H1 (cell line): Measurements from ENCODE around the gene ST8SIA5. TPM values are rescaled to one million over a fixed set of nuclear protein-coding genes. Genes with fewer than 3 reads are reported as not detected.

Source experiments
- CTCF ChIA-PET: fragments of 300-600 bp; sonication (Branson Sonifier 250); formaldehyde crosslinking; loops from one replicate; lab custom pipeline; 2021; ENCODE audit not compliant: partially characterized antibody; lab: Charles Lee
- POLR2A ChIA-PET: fragments of 300-600 bp; sonication (Branson Sonifier 250); formaldehyde crosslinking; loops from one replicate; lab custom pipeline; 2021; ENCODE audit warnings: inconsistent platforms; ENCODE audit not compliant: partially characterized antibody; lab: Charles Lee
- DNase-seq, 2 experiments: peaks; one replicate each; pipeline versions ENCODE4 v3.0.0 to v3.0.0-alpha.2; 2010 to 2022; ENCODE audit warnings: low spot score in 2 of 2, low read depth in 1 of 2, mixed read lengths in 1 of 2
- FAIRE-seq: peaks from 2 replicates; lab custom pipeline; 2011; peaks lifted over from hg19 to GRCh38; lab: Jason Lieb, UNC
- H2AFZ ChIP-seq: 2 replicates; pipeline ENCODE4 v1.8.1; 2012; ENCODE audit warnings: low read length, inconsistent platforms
- H2AK5ac ChIP-seq: 2 replicates; pipeline ENCODE4 v1.6.1; 2013; ENCODE audit warnings: low read depth, low read length
- H2BK120ac ChIP-seq: replicated peaks from 2 replicates; pipeline ENCODE3; 2013; ENCODE audit warnings: low read depth, low read length, inconsistent platforms
- H2BK12ac ChIP-seq: 2 replicates; pipeline ENCODE4 v1.6.1; 2013; ENCODE audit warnings: low read depth, low read length
- H2BK15ac ChIP-seq: 2 replicates; pipeline ENCODE4 v1.6.1; 2013; ENCODE audit warnings: low read length
- H2BK20ac ChIP-seq: 2 replicates; pipeline ENCODE4 v1.6.1; 2013; ENCODE audit warnings: low read length
- H2BK5ac ChIP-seq: 2 replicates; pipeline ENCODE4 v1.6.1; 2013; ENCODE audit warnings: low read depth, low read length
- H3K14ac ChIP-seq: 2 replicates; pipeline ENCODE4 v1.6.1; 2013; ENCODE audit warnings: inconsistent platforms; ENCODE audit not compliant: insufficient read length
- H3K18ac ChIP-seq: 2 replicates; pipeline ENCODE4 v1.6.1; 2013; ENCODE audit warnings: low read length; ENCODE audit errors: extremely low read depth
- H3K23ac ChIP-seq: 2 replicates; pipeline ENCODE4 v1.6.1; 2013; ENCODE audit warnings: inconsistent platforms; ENCODE audit not compliant: insufficient read length
- H3K23me2 ChIP-seq: 2 replicates; pipeline ENCODE4 v1.6.1; 2013; ENCODE audit warnings: low read depth, low read length
- H3K27ac ChIP-seq: 2 replicates; pipeline ENCODE4 v1.6.1; 2011; ENCODE audit warnings: low read depth, low read length, inconsistent platforms
- H3K27me3 ChIP-seq, 4 experiments: replicated peaks in 1 of 4; 1 replicate in 1 of 4; 2 replicates in 3 of 4; pipeline versions ENCODE4 v1.6.1 to v1.8.1; 2011 to 2013; ENCODE audit warnings: low read length in 3 of 4, mild to moderate bottlenecking in 3 of 4, inconsistent platforms in 2 of 4, mixed read lengths in 2 of 4, moderate library complexity in 1 of 4; ENCODE audit not compliant: control insufficient read depth in 3 of 4, insufficient read depth in 3 of 4; ENCODE audit errors: extremely low read depth in 1 of 4
- H3K36me3 ChIP-seq, 4 experiments: 2 replicates each; pipeline versions ENCODE4 v1.6.1 to v1.8.1; 2011 to 2013; ENCODE audit warnings: mild to moderate bottlenecking in 4 of 4, low read length in 3 of 4, moderate library complexity in 2 of 4, control low read depth in 1 of 4, inconsistent platforms in 1 of 4; ENCODE audit not compliant: insufficient read depth in 4 of 4, control insufficient read depth in 2 of 4
- H3K4ac ChIP-seq: replicated peaks from 2 replicates; pipeline ENCODE3; 2013; ENCODE audit warnings: low read length, low read depth, mixed read lengths, inconsistent platforms; ENCODE audit not compliant: insufficient read length
- H3K4me1 ChIP-seq, 4 experiments: replicated peaks in 1 of 4; 1 replicate in 1 of 4; 2 replicates in 3 of 4; pipeline versions ENCODE4 v1.6.1 to v1.8.1; 2011 to 2013; ENCODE audit warnings: low read length in 3 of 4, inconsistent platforms in 2 of 4, mixed read lengths in 1 of 4; ENCODE audit not compliant: insufficient read depth in 4 of 4, control insufficient read depth in 3 of 4
- H3K4me2 ChIP-seq, 2 experiments: 2 replicates each; pipeline versions ENCODE4 v1.6.1 to v1.8.1; 2011 to 2013; ENCODE audit warnings: low read depth in 2 of 2, low read length in 2 of 2, control low read depth in 1 of 2, inconsistent platforms in 1 of 2, mild to moderate bottlenecking in 1 of 2; ENCODE audit not compliant: insufficient read depth in 1 of 2
- H3K4me3 ChIP-seq, 4 experiments: fragments of 200-600, 300-600 bp in 1 of 4; sonication (generic), shearing (Covaris generic), sonication (Bioruptor Twin) in 1 of 4; 2 replicates each; pipeline versions ENCODE4 v1.5.1 to v1.8.1; 2011 to 2016; ENCODE audit warnings: low read length in 4 of 4, low read depth in 3 of 4, control low read depth in 2 of 4, inconsistent platforms in 2 of 4, mild to moderate bottlenecking in 2 of 4, mixed read lengths in 1 of 4, moderate library complexity in 1 of 4; ENCODE audit not compliant: insufficient read depth in 2 of 4; ENCODE audit errors: extremely low read depth in 1 of 4
- H3K56ac ChIP-seq: replicated peaks from 2 replicates; pipeline ENCODE3; 2013; ENCODE audit warnings: low read depth, mild to moderate bottlenecking, mixed read lengths, low read length, inconsistent platforms; ENCODE audit not compliant: insufficient read length
- H3K79me1 ChIP-seq: 2 replicates; pipeline ENCODE4 v1.6.1; 2013; ENCODE audit warnings: low read depth, low read length, control low read depth
- H3K79me2 ChIP-seq, 2 experiments: 2 replicates each; pipeline versions ENCODE4 v1.6.1 to v1.8.1; 2012 to 2013; ENCODE audit warnings: low read length in 2 of 2, mild to moderate bottlenecking in 2 of 2, inconsistent platforms in 1 of 2; ENCODE audit not compliant: insufficient read depth in 2 of 2, control insufficient read depth in 1 of 2
- H3K9ac ChIP-seq, 4 experiments: replicated peaks in 1 of 4; 1 replicate in 1 of 4; 2 replicates in 3 of 4; pipeline versions ENCODE4 v1.6.1 to v1.8.1; 2011 to 2013; ENCODE audit warnings: low read depth in 3 of 4, low read length in 3 of 4, control low read depth in 2 of 4, mild to moderate bottlenecking in 2 of 4, moderate library complexity in 2 of 4, inconsistent platforms in 1 of 4; ENCODE audit errors: extremely low read depth in 1 of 4
- H3K9me3 ChIP-seq, 2 experiments: 2 replicates each; pipeline versions ENCODE4 v1.6.1 to v1.8.1; 2012 to 2013; ENCODE audit warnings: mild to moderate bottlenecking in 2 of 2, moderate library complexity in 2 of 2, control low read depth in 1 of 2, inconsistent platforms in 1 of 2, low read depth in 1 of 2, low read length in 1 of 2, mixed read lengths in 1 of 2; ENCODE audit not compliant: insufficient read depth in 2 of 2
- H4K20me1 ChIP-seq, 2 experiments: replicated peaks in 1 of 2; 2 replicates each; pipeline versions ENCODE3 to v1.8.1; 2011 to 2013; ENCODE audit warnings: inconsistent platforms in 2 of 2, low read length in 2 of 2, mild to moderate bottlenecking in 1 of 2; ENCODE audit not compliant: insufficient read depth in 2 of 2, control insufficient read depth in 1 of 2
- H4K5ac ChIP-seq: 2 replicates; pipeline ENCODE4 v1.6.1; 2013; ENCODE audit warnings: low read length, low read depth, mixed read lengths, inconsistent platforms; ENCODE audit not compliant: insufficient read length
- H4K8ac ChIP-seq: 2 replicates; pipeline ENCODE4 v1.8.0; 2013; ENCODE audit warnings: mild to moderate bottlenecking, moderate library complexity, low read length, inconsistent platforms; ENCODE audit not compliant: insufficient read depth; ENCODE audit errors: extremely low read depth
- H4K91ac ChIP-seq: replicated peaks from 2 replicates; pipeline ENCODE3; 2013; ENCODE audit warnings: low read length, mixed read lengths, inconsistent platforms; ENCODE audit not compliant: insufficient read length
- ASH2L ChIP-seq: fragments of 200-600, 300-600 bp; sonication (generic); IDR thresholded peaks from one replicate; pipeline ENCODE4 v1.7.1; 2017; ENCODE audit warnings: low read length
- CEBPB ChIP-seq: IDR thresholded peaks from 2 replicates; pipeline ENCODE4 v1.6.1; 2012; ENCODE audit warnings: low read depth, low read length
- CHD1 ChIP-seq: IDR thresholded peaks from 2 replicates; pipeline ENCODE4 v1.6.1; 2012; ENCODE audit warnings: low read depth, low read length, improper control_type of control experiment
- CTBP2 ChIP-seq: IDR thresholded peaks from 2 replicates; pipeline ENCODE4 v1.7.0; 2011; ENCODE audit warnings: borderline replicate concordance, mild to moderate bottlenecking, moderate library complexity, mixed read lengths, low read length; ENCODE audit not compliant: insufficient read depth, insufficient read length
- CTCF ChIP-seq, 3 experiments: IDR thresholded peaks; 1 replicate in 2 of 3; 2 replicates in 1 of 3; pipeline versions ENCODE4 v1.5.1 to v1.6.1; 2011; ENCODE audit warnings: low read length in 3 of 3, mild to moderate bottlenecking in 3 of 3, inconsistent platforms in 2 of 3, low read depth in 1 of 3, moderate library complexity in 1 of 3; ENCODE audit not compliant: insufficient read depth in 1 of 3; ENCODE audit errors: control extremely low read depth in 1 of 3
- EP300 ChIP-seq, 2 experiments: IDR thresholded peaks; 1 replicate in 1 of 2; 2 replicates in 1 of 2; pipeline ENCODE4 v1.6.1; 2011 to 2012; ENCODE audit warnings: low read depth in 2 of 2, low read length in 2 of 2, mild to moderate bottlenecking in 2 of 2, borderline replicate concordance in 1 of 2, inconsistent platforms in 1 of 2, moderate library complexity in 1 of 2
- GABPA ChIP-seq: IDR thresholded peaks from 2 replicates; pipeline ENCODE4 v1.6.1; 2011; ENCODE audit warnings: mild to moderate bottlenecking, low read length, moderate library complexity, borderline replicate concordance; ENCODE audit not compliant: insufficient read depth
- GTF2F1 ChIP-seq: IDR thresholded peaks from 2 replicates; pipeline ENCODE4 v1.6.1; 2012; ENCODE audit warnings: low read depth, low read length, improper control_type of control experiment, borderline replicate concordance
- NANOG ChIP-seq: IDR thresholded peaks from 2 replicates; pipeline ENCODE4 v1.6.1; 2011; ENCODE audit warnings: low read length, low read depth, mild to moderate bottlenecking, inconsistent platforms; ENCODE audit not compliant: insufficient read depth, poor library complexity, severe bottlenecking
- POLR2A ChIP-seq, 2 experiments: IDR thresholded peaks; 1 replicate in 1 of 2; 2 replicates in 1 of 2; pipeline ENCODE4 v1.6.1; 2011; ENCODE audit warnings: low read depth in 2 of 2, low read length in 2 of 2, mild to moderate bottlenecking in 2 of 2; ENCODE audit errors: control extremely low read depth in 1 of 2
- POLR2AphosphoS5 ChIP-seq: IDR thresholded peaks from 2 replicates; pipeline ENCODE4 v1.6.1; 2011; ENCODE audit warnings: low read depth, low read length
- TBP ChIP-seq: IDR thresholded peaks from 2 replicates; pipeline ENCODE4 v1.6.1; 2011; ENCODE audit warnings: low read depth, low read length, improper control_type of control experiment
- WGBS, 2 experiments: shearing (Covaris generic) in 1 of 2; methylation state at CpG; one replicate each; pipeline versions ENCODE4 v1.1.6 to v1.1.7; 2013 to 2015; ENCODE audit warnings: low lambda C conversion rate in 2 of 2, mixed read lengths in 2 of 2, inconsistent platforms in 1 of 2, low coverage in 1 of 2, missing lambda C conversion rate in 1 of 2; ENCODE audit not compliant: insufficient replicate concordance in 2 of 2, insufficient coverage in 1 of 2, insufficient read length in 1 of 2; ENCODE audit errors: extremely low coverage in 1 of 2, missing lambda C conversion rate in 1 of 2; 5-methylcytosine and 5-hydroxymethylcytosine counted together
- polyA plus RNA-seq, 7 experiments: library from polyadenylated mRNA; depleted of rRNA in 3 of 7; stranded (reverse) in 5 of 7; unstranded in 2 of 7; fragments of >200 nt in 5 of 7; fragments of 200-250 nt in 2 of 7; gene quantifications; 1 replicate in 5 of 7; 2 replicates in 1 of 7; 4 replicates in 1 of 7; pipeline versions ENCODE4 v1.2.1 to v1.2.3, GENCODE V29; 2011 to 2013; ENCODE audit warnings: missing spikeins in 2 of 7, mixed read lengths in 2 of 7
- total RNA-seq: library from RNA; stranded (reverse); fragmentation: NEBNext Ultra II Directional; extraction: Animal tissue kit (Norgen Biotek cat#: 25700); gene quantifications from 2 replicates; pipeline ENCODE4 v1.2.1, GENCODE V29; 2021

ST8SIA5 gene
- total and polyA plus RNA-seq, 2 of the 8 experiments (the other 6 are each of a cell fraction or from before 2014, with no cell fraction given) = 2.4 to 6.3 TPM

GRCh38 chr18:46787674-46788073 is 30.8 kb upstream of the ST8SIA5 start:
- Histone ChIP-seq H3K27me3 (no peaks in the 10 kb centered on the region), H3K4me3 (no peak overlapping the region), H2BK120ac (no peak overlapping the region), H2BK12ac (no peak overlapping the region), H3K27ac (no peak overlapping the region), H3K23me2 (no peaks in the 10 kb centered on the region), H3K9ac (no peak overlapping the region), H3K14ac (no peak overlapping the region), H2AFZ (no peak overlapping the region), H2BK5ac (no peak overlapping the region), H4K8ac (no peak overlapping the region), H3K4ac (no peak overlapping the region), H3K36me3 (no peaks in the 10 kb centered on the region), H3K23ac (no peak overlapping the region), H2BK20ac (no peak overlapping the region), H4K20me1 (no peaks in the 10 kb centered on the region), H2AK5ac (no peak overlapping the region), H2BK15ac (no peak overlapping the region), H4K91ac (no peak overlapping the region), H4K5ac (no peak overlapping the region), H3K9me3 (peaks cover 5 to 9% of the 10 kb centered on the region in 2 experiments; a peak in 3 of 4 replicates), H3K56ac (no peak overlapping the region), H3K18ac (no peak overlapping the region), H3K79me1 (no peaks in the 10 kb centered on the region), H3K4me2 (no peak overlapping the region), H3K79me2 (no peaks in the 10 kb centered on the region), H3K4me1 (no peaks in the 10 kb centered on the region)
- FAIRE-seq (no peak), DNase-seq (peak in 1 of 2 experiments; percentile 11)
- POLR2A ChIA-PET = interaction anchor here (0.5 to 1.8 kb wide), 3 partner anchors 17 to 130 kb away, joined by 3 to 6 read pairs (median 3); partner anchors contain the start of genes KATNAL2 and PIAS2
- WGBS, 2 experiments = 84% methylated on average over 3 of the region's 3 CpGs; no CpG with 5 or more reads in 1 of the 2 experiments
- CTCF ChIA-PET = interaction anchor here (0.9 to 1.5 kb wide), 4 partner anchors 15 to 162 kb away, joined by 3 to 4 read pairs (median 3); no protein-coding TSS in a partner anchor
- no peak for TF ChIP-seq NANOG
- no peak for TF ChIP-seq CEBPB
- no peak for TF ChIP-seq GTF2F1
- no peak for TF ChIP-seq POLR2A (IDR thresholded peaks at IDR 0.05; ENCODE audit: control extremely low read depth in 1 of 2, low read depth in 2 of 2, low read length in 2 of 2)
- TF ChIP-seq ASH2L = no peak
- TF ChIP-seq CTCF (IDR thresholded peaks at IDR 0.05; ENCODE audit: control extremely low read depth in 1 of 3, insufficient read depth in 1 of 3, low read depth in 1 of 3, low read length in 3 of 3) = no peak
- no peak for TF ChIP-seq POLR2AphosphoS5
- TF ChIP-seq CHD1 = no peak
- no peak for TF ChIP-seq TBP
- TF ChIP-seq CTBP2 = no peak
- TF ChIP-seq EP300 (IDR thresholded peaks at IDR 0.05; ENCODE audit: borderline replicate concordance in 1 of 2, low read depth in 2 of 2, low read length in 2 of 2) = no peak
- TF ChIP-seq GABPA = no peak
